NCI-H1048 (cell line): ENCODE data around the gene SPC24.
"Not testable (repeated sequence)": the region's sequence is repeated elsewhere in the genome, so short reads cannot be mapped to it uniquely, and the experiment has no call there.

Experiments used
- DNase-seq: peaks from one replicate; lab custom pipeline; 2025; lab: John Stamatoyannopoulos, UW

The SPC24 gene

DNA sequence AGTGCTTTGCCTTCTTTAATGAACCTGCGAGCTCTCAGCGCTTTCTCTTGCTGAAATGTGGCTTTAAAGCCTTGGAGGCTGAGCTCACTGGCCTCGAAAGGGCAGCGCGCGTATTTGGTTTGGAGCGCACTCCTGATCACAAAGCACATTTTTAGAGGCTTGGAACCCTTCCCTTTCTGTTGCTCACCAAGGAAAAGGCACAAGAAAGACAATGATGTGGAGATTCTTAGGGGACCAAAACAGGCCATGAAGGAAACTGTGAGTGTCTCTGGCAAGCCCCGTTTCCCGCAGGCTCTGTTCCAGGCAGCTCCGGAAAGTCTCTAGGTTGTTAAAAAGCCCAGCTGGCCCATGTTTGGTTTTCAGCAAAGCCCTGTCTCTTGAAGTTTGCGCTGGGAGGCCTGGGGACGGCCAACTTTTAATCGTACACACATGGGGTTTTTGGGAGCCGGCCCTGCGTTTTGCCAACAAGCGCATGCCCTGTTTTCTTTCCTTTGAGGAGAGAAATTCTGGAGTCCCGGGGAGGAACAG, 9.4 kb upstream of the SPC24 start:
- no peak for DNase-seq

DNA sequence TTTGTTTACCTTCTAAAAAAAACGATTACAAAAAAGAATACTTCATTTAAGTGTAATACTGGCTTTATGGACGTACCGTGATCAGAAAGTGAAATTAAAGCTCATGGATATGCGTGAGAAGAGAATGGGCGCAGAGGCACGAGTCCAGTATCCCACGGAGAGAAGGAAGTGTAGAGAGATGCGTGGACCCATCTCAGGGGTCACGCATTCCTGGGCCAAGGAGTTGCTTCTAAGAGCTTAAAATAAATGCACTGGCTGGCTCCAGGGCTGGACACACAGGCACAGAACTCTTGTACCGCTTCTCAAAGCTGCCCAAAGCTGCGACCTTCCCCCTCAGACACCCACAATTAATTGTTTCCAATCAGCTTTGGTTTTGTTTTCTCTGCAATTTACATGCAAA, 8.7 kb upstream of the SPC24 start:
- DNase-seq, result no peak

DNA sequence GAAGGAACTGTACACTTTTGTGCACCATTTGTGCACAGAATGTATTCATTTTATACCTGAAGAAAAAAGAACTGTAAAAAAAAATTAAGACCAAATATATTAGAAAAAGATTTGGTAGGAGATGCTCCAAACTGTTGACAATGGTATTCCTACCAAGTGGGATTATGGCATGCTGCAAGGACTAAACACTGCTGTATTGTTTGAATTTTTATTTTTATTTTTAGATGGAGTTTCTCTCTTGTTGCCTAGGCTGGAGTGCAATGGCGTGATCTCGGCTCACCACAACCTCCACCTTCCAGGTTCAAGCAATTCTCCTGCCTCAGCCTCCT, 4.8 kb upstream of the SPC24 start:
- DNase-seq, result not testable (repeated sequence)

DNA sequence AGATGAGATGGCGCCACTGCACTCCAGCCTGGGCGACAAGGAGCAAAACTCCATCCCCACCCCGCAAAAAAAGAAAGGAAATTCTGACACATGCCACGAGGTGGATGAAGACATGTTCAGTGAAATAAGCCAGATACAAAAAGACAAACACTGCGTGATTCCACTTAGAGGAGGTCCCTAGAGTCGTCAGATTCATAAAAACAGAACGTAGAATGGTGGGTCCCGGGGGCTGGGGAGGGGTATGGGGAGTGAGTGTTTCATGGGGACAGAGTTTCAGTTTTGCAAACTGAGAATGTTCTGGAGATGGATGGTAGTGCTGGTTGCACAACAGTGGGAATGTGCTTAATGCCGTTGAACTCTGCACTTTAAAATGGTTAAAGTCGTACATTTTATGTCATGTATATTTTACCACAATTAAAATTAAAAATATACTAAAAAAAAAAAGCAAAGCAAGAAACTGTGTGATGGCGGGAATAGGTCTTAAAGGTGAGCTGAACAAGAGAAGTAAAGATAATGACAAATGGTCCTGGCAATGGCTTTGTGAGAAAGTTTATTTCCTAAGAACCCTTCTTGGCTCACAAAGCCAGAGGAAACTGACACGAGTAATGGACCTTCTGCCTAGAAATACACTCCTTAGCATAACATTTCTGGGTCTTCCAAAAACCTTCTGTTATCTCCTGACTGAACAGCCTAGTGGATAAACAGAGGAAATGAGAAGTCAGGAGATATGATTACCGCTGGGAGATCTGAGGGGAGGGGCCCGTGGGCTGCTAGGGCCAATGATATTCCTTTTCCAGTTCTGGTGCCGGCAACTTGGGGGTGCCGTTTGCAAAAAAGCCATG, 4.2 kb upstream of the SPC24 start:
- DNase-seq, result no peak

DNA sequence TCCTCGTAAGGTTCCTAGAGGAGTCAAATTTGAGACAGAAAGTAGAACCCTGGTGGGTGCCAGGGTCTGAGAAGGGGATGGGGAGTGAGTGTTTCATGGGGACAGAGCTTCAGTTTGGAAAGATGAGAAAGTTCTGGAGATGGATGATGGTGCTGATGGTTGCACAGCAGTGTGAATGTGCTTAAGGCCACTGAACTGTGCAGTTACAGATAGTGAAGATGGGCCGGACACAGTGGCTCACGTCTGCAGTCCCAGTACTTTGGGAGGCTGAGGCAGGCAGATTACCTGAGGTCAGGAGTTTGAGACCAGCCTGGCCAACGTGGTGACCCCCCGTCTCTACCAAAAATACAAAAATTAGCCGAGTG, 917 bp downstream of the SPC24 start:
- no peak for DNase-seq

DNA sequence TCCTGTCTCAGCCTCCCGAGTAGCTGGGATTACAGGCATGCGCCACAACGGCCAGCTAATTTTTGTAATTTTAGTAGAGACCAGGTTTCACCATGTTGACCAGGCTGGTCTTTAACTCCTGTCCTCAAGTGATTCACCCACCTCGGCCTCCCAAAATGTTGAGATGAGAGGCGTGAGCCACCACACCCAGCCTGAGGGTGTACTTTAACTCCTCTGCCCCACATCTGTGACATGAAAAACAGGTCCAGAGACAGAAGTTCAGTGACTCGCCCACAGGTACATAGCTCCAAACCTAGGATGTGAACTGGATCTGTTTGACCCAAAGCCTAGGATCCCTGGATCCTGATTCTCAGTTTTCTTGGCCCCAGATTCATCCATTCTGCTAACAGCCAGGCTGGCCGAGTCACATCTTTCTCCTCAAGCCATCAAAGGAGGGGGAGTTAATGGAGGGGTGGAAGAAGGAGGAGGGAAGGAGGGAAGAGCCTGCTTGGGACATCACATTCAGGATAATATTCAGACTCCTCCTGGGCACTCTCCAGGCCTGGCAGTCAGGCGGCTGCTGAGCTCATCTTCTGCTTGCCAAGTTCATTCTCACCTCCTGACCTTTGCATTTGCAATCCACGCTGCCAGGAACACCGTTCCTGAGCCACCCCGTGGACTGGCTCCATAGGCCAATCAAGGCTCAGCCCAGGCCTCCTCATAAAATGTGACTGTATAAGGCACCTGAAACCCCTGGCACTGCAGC, 3.1 kb downstream of the SPC24 start:
- DNase-seq, result no peak

DNA sequence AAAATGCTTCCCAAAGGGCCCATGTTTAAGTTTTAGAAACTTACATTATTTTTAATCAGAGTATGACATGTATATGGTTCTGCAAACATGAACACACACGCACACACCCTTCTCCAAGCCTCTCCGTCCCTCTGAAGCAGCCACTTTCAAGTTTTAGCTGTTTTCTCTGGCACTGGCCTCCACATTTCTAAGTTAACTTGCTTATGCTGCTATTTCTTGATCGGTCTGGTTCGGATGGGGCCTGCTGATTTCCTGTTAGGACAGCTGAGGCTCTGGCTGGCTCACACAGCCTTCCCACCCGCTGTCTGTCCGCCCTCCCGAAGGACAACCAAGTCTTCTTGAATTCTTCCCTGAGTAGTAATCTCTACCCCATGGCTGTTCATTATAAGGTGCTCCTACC, 4.4 kb downstream of the SPC24 start:
- no peak for DNase-seq

DNA sequence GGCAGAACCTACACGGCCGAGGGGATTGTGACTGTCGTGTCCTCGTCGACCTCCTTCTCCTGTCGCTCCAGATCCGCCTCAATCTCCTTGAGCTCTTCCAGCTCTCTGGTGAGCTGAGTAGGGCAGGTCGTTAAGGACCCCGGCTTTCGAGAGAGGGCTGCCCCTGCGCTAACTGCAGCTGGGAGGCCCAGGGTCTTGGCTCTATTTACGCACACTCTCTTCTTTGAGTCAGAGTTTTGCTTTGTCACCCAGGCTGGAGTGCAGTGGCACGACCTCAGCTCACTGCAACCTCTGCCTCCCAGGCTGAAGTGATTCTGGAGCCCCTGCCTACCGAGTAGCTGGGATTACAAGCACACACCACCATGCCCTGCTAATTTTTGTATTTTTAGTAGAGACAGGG, 7.6 kb downstream of the SPC24 start:
- DNase-seq, result no peak

DNA sequence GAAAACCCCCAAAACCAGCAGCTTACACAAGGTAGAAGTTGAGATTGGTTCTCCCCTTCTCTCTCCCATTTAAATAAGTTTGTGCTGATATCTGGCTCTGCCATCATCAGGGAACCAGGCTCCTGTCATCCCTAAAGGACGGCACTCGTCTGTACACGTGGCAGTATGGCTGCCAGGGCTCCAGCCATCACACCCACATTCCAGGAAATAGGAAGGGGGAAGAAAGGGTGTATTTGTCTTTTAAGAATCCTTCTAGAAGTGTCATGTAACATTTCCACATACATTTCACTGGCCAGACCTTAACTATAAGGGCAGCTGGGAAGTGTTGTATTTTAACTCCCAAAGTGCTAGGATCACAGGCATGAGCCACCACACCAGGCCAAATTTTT, 10.1 kb downstream of the SPC24 start:
- no peak for DNase-seq

DNA sequence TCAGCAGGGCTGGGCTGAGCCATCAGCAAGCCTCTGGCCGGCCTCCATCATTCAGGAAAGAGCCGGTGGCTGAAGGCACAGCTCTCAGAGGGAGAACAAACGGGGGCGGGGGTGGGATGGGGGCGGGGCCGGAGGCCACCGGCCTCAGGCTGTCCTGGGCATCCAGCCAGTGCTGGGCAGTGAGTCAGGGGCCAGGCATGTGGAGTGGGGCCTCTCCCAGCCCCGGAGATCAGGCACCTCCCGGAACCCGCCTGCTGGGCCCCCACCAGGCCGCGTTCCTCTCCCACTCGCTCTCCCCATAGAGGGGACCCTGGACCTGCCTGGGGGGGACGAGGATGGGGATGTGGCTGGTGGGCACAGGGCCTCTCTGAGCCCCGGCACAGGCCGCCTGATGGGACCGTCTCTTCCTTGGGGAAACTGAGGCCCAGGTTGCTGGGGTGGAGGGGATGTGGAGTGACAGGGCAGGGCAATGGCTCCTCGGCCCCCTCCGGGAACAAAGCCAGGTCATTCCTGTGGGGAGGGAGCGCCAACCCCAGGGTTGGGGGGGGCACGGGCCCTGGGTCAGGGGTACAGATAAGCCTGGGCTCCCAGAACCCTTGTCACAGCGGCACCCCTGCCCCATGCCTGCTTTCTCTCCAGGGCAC, 12.9 kb downstream of the SPC24 start:
- no peak for DNase-seq

DNA sequence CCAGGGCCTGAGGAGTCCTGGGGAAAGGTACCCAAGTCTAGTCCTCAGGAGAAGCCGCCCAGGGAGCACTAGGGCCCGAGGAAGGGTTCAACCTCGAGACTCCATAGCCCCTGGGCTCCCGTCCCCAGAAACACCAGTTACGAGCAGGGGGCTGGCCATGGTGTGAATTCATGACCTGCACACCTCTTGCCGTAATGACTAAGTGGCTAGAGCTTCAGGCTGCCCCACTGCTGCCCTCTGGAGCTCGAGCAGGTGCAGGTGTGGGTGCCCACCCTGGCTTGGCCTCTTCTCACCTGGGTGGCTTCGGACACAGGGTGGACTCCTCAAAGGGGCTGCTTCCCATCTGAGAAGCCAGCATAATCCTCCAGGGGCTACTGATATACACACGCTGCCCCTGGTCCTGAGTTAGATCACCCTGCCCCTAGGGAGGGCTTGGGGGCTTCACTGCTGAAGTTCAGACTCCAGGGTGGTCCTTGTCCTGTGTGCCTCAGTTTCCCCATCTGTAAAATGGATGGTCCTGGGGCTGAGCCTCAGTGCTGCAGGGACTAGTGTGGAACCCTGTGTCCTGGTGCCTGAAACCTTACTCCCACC, 13.6 kb downstream of the SPC24 start:
- no peak for DNase-seq

DNA sequence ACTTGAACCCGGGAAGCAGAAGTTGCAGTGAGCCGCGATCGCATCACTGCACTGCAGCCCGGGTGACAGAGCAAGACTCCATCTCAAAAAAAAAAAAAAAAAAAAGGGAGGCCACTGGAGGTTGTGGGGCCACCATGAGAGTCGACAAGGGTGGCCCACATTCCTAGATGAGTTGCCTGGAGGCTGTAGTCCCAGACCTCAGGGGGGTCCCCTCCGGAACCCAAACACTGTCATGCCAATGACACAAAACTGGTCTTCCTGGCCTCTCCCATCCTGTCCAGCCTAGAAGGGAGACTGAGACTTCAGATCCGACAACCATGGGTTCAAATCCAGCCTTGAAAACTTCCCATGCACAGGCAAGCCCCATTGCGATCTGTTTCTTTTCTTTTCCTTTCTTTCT, 14.7 kb downstream of the SPC24 start:
- no peak for DNase-seq

DNA sequence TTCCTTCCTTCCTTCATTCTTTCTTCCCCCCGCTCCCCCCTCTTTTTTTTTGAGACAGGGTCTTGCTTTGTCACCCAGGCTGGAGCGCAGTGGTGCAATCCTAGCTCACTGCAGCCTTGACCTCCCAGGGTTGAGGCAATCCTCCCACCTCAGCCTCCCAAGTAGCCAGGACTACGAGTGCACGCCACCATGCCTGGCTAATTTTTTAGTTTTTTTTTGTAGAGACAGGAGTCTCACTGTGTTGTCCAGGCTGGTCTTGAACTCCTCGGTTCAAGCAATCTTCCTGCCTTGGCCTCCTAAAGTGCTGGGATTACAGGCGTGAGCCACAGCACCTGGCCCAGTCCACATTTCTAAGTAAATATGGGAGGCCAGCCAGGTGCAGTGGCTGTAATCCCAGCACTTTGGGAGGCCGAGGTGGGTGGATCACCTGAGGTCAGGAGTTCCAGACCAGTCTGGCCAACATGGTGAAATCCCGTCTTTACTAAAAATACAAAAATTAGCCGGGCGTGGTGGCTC, 15.5 kb downstream of the SPC24 start:
- not testable (repeated sequence) for DNase-seq

DNA sequence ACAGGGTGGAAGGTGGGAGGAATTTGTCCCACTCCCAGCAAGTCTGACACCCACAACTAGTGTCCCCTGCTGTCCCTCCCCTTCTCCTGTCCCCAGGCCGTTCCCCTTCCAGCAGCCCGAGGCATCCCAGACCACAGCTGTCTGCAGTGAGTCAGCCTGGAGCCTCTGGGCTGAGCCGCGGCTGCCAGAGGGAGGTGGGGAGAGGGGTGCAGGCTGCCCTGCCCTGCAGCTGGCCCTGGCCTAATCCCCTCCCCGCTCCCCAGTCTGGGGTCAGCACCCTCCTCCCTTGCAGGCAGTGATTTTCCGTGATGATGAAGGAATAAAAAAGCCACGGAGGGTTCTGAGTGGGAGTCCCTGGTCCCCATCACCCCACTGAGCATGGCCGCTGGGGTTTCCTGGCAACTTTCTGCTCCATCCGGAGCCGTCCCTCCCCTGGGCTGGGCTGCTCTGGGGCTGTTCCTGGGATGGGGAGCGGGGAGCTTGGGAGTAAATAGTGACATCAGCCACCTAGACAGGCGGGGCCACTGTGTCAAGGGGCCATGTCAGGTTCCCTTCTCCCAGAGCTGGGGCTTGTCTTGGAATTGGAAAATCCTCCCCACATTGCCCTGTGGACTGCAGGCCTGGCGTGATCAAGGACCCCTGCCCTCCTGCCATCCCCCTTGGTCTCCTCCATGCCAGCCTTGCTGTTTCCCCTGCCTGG, 16.8 kb downstream of the SPC24 start:
- no peak for DNase-seq

DNA sequence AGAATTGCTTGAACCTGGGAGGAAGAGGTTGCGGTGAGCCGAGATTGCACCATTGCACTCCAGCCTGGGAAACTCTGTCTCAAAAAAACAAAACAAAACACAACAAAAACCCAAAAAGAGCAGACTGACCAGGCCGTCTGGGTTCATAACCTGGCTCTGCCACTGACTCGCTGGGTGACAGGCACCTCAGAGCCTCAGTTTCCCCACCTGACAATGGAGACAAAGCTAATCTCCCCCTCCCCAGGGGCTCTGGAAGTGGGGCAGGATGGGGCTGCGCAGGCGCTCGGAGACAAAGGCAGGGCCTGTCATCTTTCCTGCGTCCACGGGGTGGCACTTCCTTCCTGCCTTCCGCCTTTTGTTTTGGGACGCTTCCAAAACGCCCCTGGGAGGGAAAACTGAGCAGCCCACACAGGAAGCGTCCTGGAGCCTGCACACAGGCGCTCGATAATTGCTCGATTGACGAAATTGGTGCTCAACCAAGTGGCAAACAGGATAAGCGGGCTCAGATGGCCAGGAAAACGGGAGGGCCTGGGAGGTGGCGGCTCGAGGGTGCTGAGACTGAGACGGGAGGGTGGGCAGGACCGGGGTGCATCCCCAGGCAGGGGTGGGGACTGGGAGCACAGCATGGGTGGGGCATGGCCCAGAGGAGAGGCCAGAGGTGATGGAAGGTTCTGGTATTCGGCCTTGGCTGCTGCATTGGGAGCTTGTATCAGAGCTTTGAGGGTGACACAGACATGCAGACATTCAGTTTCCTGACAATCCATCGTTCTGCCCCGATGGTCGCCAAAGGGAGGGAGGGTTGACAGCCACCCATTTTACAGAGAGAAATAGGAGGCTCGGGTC, 17.8 kb downstream of the SPC24 start:
- peak; percentile 39 for DNase-seq

DNA sequence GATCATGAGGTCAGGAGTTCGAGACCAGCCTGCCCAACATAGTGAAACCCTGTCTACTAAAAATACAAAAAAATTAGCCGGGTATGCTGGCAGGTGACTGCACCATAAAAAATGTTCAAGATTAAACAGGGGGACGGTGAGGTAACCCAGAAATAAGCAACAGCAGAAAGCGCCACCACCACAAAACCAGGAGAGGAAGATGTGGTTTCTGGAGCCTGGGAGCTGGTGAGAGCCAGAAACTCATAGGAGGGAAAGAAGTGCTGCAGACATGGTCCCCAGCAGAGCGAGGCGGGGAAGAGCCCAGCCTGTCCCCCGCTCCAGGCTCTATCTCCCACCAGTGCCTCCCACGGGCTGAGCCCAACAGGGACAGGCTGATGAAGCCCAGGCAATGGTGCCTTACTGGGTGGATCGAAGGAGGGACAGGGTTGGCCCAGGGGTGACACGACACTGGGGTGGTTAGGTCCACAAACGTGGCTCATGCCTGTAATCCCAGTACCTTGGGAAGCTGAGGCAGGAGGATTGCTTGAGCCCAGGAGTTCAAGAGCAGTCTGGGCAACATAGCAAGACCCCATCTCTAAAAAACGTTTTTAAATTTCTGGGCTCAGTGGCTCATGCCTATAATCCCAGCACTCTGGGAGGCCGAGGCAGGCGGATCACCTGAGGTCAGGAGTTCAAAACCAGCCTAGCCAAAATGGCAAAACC, 19.0 kb downstream of the SPC24 start:
- DNase-seq, result no peak

DNA sequence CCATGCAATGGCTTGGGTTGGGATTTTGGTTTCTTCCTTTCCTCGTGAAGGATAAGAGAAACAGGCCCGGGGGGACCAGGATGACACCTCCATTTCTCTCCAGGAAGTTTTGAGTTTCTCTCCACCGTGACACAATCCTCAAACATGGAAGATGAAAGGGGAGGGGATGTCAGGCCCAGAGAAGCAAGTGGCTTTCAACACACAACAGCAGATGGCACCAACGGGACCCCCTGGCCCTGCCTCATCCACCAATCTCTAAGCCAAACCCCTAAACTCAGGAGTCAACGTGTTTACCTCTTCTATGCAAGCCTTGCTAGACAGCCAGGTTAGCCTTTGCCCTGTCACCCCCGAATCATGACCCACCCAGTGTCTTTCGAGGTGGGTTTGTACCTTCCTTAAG, 24.1 kb downstream of the SPC24 start:
- no peak for DNase-seq

DNA sequence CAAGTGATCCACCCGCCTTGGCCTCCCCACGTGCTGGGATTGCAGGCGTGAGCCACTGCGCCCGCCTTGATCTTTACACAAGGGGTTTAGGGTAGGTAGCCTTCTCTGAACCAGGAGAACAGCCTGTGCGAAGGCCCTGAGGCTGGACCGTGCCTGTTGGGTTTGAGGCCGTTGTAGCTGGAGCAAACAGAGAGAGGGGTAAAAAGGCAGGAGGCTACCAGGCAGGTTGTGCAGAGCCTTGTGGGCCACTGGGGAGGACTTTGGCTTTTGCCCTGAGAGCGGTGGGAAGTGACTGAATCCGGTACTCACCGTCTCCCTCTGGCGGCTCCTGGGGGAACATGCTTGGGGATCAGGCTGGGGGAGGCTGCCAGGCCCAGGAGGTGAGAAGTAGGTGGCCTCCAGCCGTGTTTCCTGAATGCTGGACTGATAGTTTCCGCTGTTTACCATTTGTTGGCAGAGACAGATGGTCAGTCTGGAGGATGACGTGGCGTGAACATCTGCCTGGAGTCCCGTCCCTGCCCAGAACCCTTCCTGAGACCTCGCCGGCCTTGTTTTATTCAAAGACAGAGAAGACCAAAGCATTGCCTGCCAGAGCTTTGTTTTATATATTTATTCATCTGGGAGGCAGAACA, 24.6 kb downstream of the SPC24 start:
- peak; percentile 18 for DNase-seq

DNA sequence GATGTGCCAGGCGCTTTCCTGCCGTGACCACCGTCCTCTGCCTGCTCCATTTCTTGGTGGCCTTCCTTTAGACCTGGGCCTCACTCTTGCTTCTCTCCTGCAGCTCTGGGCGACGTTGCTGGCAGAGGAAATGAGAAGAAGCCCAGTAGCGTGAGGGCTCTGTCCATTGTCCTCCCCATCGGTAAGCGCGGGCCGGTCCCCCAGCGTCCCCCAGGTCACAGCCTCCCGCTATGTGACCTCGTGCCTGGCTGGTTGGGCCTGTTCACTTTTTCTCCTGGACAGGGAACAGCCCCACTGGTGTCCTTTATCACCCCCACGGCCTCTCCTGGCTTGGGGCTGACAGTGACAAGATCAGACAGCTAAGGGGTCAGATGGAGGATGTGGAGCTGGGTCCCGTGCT, 27.7 kb downstream of the SPC24 start:
- no peak for DNase-seq
